ENCODE results near the gene TAF8.
"Not testable (repeated sequence)": the region's sequence is repeated elsewhere in the genome, so short reads cannot be mapped to it uniquely, and the experiment has no call there.

TAF8 gene

GRCh38 chr6:42029062-42029685, 21.1 kb upstream of the TAF8 start:
- no peak for DNase-seq (ENCODE audit: low spot score)

- no peak for DNase-seq (ENCODE audit: low spot score)
Observed at GRCh38 chr6:42029881-42030280, 20.4 kb upstream of the TAF8 start.

GRCh38 chr6:42030585-42031506, 19.5 kb upstream of the TAF8 start:
- no peak for DNase-seq (ENCODE audit: low spot score)

- no peak for DNase-seq (ENCODE audit: low spot score)
Observed at GRCh38 chr6:42032366-42032765, 18.0 kb upstream of the TAF8 start.

- DNase-seq (ENCODE audit: low spot score), result not testable (repeated sequence)
Observed at GRCh38 chr6:42037669-42038068, 12.7 kb upstream of the TAF8 start.

- no peak for DNase-seq (ENCODE audit: low spot score)
Observed at GRCh38 chr6:42038163-42038562, 12.2 kb upstream of the TAF8 start.

GRCh38 chr6:42038811-42039408, 11.4 kb upstream of the TAF8 start:
- no peak for DNase-seq (ENCODE audit: low spot score)

GRCh38 chr6:42040856-42041480, 9.4 kb upstream of the TAF8 start:
- DNase-seq (ENCODE audit: low spot score), result no peak

- no peak for DNase-seq (ENCODE audit: low spot score)
Observed at GRCh38 chr6:42041481-42042053, 8.8 kb upstream of the TAF8 start.

GRCh38 chr6:42042108-42042507, 8.2 kb upstream of the TAF8 start:
- DNase-seq (ENCODE audit: low spot score), result no peak

- DNase-seq (ENCODE audit: low spot score), result peak; percentile 81
Observed at GRCh38 chr6:42043787-42044475, 6.4 kb upstream of the TAF8 start.

- peak; percentile 51 for DNase-seq (ENCODE audit: low spot score)
Observed at GRCh38 chr6:42045538-42046460, 4.5 kb upstream of the TAF8 start.

- DNase-seq (ENCODE audit: low spot score), result no peak
Observed at GRCh38 chr6:42046464-42047212, 3.7 kb upstream of the TAF8 start.

GRCh38 chr6:42047213-42047590, 3.1 kb upstream of the TAF8 start:
- DNase-seq (ENCODE audit: low spot score), result no peak

GRCh38 chr6:42047790-42048405, 2.4 kb upstream of the TAF8 start:
- DNase-seq (ENCODE audit: low spot score), result no peak

GRCh38 chr6:42049116-42049809, 1.1 kb upstream of the TAF8 start:
- no peak for DNase-seq (ENCODE audit: low spot score)

- no peak for DNase-seq (ENCODE audit: low spot score)
Observed at GRCh38 chr6:42049948-42050296, 402 bp upstream of the TAF8 start.

GRCh38 chr6:42051268-42051653, 937 bp downstream of the TAF8 start:
- no peak for DNase-seq (ENCODE audit: low spot score)

GRCh38 chr6:42053601-42054000, 3.3 kb downstream of the TAF8 start:
- no peak for DNase-seq (ENCODE audit: low spot score)

All from globus pallidus (tissue), 1 donor.